Measurements from ENCODE around the gene CLCN7. TPM values are rescaled to one million over a fixed set of nuclear protein-coding genes. Genes with fewer than 3 reads are reported as not detected.

The CLCN7 gene
- total RNA-seq, 1 experiment from 2014 or later = 127 TPM

- no peak overlapping the region for H3K27ac Mint-ChIP-seq (ENCODE audit: unreplicated experiment)
- peaks cover 5% of the 10 kb centered on the region; the same call in 1 of the 2 replicates for H3K4me1 ChIP-seq
- TF ChIP-seq, protein P1, sequence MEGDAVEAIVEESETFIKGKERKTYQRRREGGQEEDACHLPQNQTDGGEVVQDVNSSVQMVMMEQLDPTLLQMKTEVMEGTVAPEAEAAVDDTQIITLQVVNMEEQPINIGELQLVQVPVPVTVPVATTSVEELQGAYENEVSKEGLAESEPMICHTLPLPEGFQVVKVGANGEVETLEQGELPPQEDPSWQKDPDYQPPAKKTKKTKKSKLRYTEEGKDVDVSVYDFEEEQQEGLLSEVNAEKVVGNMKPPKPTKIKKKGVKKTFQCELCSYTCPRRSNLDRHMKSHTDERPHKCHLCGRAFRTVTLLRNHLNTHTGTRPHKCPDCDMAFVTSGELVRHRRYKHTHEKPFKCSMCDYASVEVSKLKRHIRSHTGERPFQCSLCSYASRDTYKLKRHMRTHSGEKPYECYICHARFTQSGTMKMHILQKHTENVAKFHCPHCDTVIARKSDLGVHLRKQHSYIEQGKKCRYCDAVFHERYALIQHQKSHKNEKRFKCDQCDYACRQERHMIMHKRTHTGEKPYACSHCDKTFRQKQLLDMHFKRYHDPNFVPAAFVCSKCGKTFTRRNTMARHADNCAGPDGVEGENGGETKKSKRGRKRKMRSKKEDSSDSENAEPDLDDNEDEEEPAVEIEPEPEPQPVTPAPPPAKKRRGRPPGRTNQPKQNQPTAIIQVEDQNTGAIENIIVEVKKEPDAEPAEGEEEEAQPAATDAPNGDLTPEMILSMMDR (IDR thresholded peaks at IDR 0.05; ENCODE audit: insufficient read depth in 1 of 2, low read depth in 1 of 2, low read length in 1 of 2, severe bottlenecking in 1 of 2, unreplicated experiment in 1 of 2) = no peak
- no peak overlapping the region for H3K4me3 ChIP-seq (ENCODE audit: low read depth, low read length)
- no peaks in the 10 kb centered on the region for H3K4me1 Mint-ChIP-seq (ENCODE audit: low read depth, unreplicated experiment)
- no peaks in the 10 kb centered on the region for H3K27me3 ChIP-seq (replicated peaks; ENCODE audit: control insufficient read depth, insufficient read depth, low read length)
- H3K36me3 ChIP-seq (ENCODE audit: control insufficient read depth, insufficient read depth, low read length) = peaks cover 3% of the 10 kb centered on the region
- CTCF ChIA-PET = no interaction called here
- intact Hi-C loops (cut with micrococcal nuclease; ENCODE audit: unreplicated experiment) = no loop called here
- DNase-seq = no peak
- no peaks in the 10 kb centered on the region for H3K9me3 ChIP-seq
- peaks cover 31% of the 10 kb centered on the region for H3K36me3 Mint-ChIP-seq (ENCODE audit: insufficient read depth, unreplicated experiment)
- no TSS peak for BruUV-seq (replicated peaks)
- no peaks in the 10 kb centered on the region for H3K27me3 Mint-ChIP-seq (ENCODE audit: insufficient read depth, unreplicated experiment)
- no peaks in the 10 kb centered on the region for H3K9me3 Mint-ChIP-seq (ENCODE audit: unreplicated experiment)
- H3K4me3 Mint-ChIP-seq (ENCODE audit: unreplicated experiment) = no peak overlapping the region
- POLR2A ChIA-PET = no interaction called here
Measured at GRCh38 chr16:1496464-1496863, 21.6 kb upstream of the CLCN7 start.

DNA sequence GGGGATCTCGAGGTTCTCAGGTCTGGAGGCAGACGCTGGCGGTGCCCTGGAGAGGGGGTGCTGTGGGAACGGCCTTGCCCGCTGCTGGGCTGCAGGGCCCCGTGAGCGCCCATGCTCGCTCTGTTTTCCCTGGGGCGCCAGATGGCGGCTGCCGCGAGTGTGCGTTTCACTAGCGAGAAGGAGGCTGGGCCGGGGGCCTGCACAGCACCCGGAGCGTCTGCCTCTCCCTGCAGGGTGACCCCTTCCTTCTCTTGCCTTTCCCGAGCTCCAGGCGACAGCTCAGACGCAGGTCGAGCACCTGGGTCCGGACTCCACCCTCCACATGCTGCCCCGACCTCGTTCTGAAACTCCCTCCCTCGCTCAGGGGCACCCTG lies 21.0 kb upstream of the CLCN7 start:
- Histone ChIP-seq H3K36me3 (ENCODE audit: control insufficient read depth, insufficient read depth, low read length) (peaks cover 3% of the 10 kb centered on the region), H3K4me3 (ENCODE audit: low read depth, low read length) (no peak overlapping the region), H3K9me3 (no peaks in the 10 kb centered on the region), H3K4me1 (peaks cover 5% of the 10 kb centered on the region; the same call in 1 of the 2 replicates), H3K27me3 (replicated peaks; ENCODE audit: control insufficient read depth, insufficient read depth, low read length) (no peaks in the 10 kb centered on the region)
- TF ChIP-seq, protein P1 (IDR thresholded peaks at IDR 0.05; ENCODE audit: insufficient read depth in 1 of 2, low read depth in 1 of 2, low read length in 1 of 2, severe bottlenecking in 1 of 2, unreplicated experiment in 1 of 2) = no peak
- ChIA-PET POLR2A (no interaction called here), CTCF (interaction anchor here (0.6 kb wide), 1 partner anchor 64 kb away, joined by 3 read pairs; no protein-coding TSS in a partner anchor)
- H3K27me3 Mint-ChIP-seq (ENCODE audit: insufficient read depth, unreplicated experiment) = no peaks in the 10 kb centered on the region
- intact Hi-C loops (cut with micrococcal nuclease; ENCODE audit: unreplicated experiment) = no loop called here
- no peak overlapping the region for H3K27ac Mint-ChIP-seq (ENCODE audit: unreplicated experiment)
- no peak for DNase-seq
- no peaks in the 10 kb centered on the region for H3K4me1 Mint-ChIP-seq (ENCODE audit: low read depth, unreplicated experiment)
- no peaks in the 10 kb centered on the region for H3K9me3 Mint-ChIP-seq (ENCODE audit: unreplicated experiment)
- peaks cover 31% of the 10 kb centered on the region for H3K36me3 Mint-ChIP-seq (ENCODE audit: insufficient read depth, unreplicated experiment)
- no peak overlapping the region for H3K4me3 Mint-ChIP-seq (ENCODE audit: unreplicated experiment)
- no TSS peak for BruUV-seq (replicated peaks)

DNA sequence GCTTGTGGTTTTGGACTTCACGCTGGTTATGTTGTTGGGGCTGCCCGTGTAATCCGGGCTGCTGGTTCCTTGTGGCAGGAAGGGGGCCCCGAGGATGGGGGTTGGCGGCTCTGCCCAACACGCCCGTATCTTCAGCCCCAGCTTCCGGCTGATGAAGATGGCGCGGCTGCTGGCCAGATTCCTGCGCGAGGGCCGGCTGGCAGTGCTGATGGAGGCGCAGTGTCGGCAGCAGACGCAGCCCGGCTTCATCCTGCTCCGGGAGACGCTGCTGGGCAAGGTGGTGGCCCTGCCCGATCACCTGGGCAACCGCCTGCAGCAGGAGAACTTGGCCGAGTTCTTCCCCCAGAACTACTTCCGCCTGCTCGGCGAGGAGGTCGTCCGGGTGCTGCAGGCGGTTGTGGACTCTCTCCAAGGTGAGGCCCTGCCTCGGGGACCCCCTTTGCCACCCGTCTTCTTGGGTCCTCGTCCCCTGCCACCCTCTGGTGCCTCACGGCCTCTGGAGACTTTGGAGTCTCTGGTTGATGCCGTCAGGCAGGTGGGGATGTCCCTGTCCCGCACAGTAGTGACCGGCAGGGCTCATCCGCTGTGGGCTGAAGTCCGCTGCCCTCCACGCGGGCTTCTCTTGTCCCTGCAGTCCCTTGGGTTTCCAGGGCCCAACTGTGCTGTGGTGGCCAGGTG lies 20.5 kb upstream of the CLCN7 start:
- intact Hi-C loops (cut with micrococcal nuclease; ENCODE audit: unreplicated experiment) = no loop called here
- TF ChIP-seq, protein P1 (IDR thresholded peaks at IDR 0.05; ENCODE audit: insufficient read depth in 1 of 2, low read depth in 1 of 2, low read length in 1 of 2, severe bottlenecking in 1 of 2, unreplicated experiment in 1 of 2) = no peak
- BruUV-seq (replicated peaks) = no TSS peak
- ChIA-PET POLR2A (no interaction called here), CTCF (interaction anchor here (0.6 kb wide), 1 partner anchor 64 kb away, joined by 3 read pairs; no protein-coding TSS in a partner anchor)
- Histone ChIP-seq H3K4me3 (ENCODE audit: low read depth, low read length) (no peak overlapping the region), H3K4me1 (peaks cover 5% of the 10 kb centered on the region; the same call in 1 of the 2 replicates), H3K36me3 (ENCODE audit: control insufficient read depth, insufficient read depth, low read length) (peaks cover 3% of the 10 kb centered on the region), H3K27me3 (replicated peaks; ENCODE audit: control insufficient read depth, insufficient read depth, low read length) (no peaks in the 10 kb centered on the region), H3K9me3 (no peaks in the 10 kb centered on the region)
- Mint-ChIP-seq H3K27ac (ENCODE audit: unreplicated experiment) (no peak overlapping the region), H3K4me3 (ENCODE audit: unreplicated experiment) (no peak overlapping the region), H3K27me3 (ENCODE audit: insufficient read depth, unreplicated experiment) (no peaks in the 10 kb centered on the region), H3K9me3 (ENCODE audit: unreplicated experiment) (no peaks in the 10 kb centered on the region), H3K4me1 (ENCODE audit: low read depth, unreplicated experiment) (no peaks in the 10 kb centered on the region), H3K36me3 (ENCODE audit: insufficient read depth, unreplicated experiment) (peaks cover 31% of the 10 kb centered on the region)
- no peak for DNase-seq
